K562 (cell line): ENCODE measurements around the gene PDE3A.

ENCODE experiments used
- CEBPG ChIP-seq, 3 experiments: fragments of 200-800 bp in 1 of 3; sonication (Bioruptor generic) in 1 of 3; sonication (generic) in 1 of 3; formaldehyde crosslinking in 1 of 3; IDR thresholded peaks in 2 of 3; conservative IDR thresholded peaks in 1 of 3; 2 replicates each; pipeline versions ENCODE4 v1.6.1 to v1.8.0; 2016 to 2022; ENCODE audit warnings: missing compliant biosample characterization in 2 of 3, missing genetic modification characterization in 2 of 3, mild to moderate bottlenecking in 1 of 3, missing genetic modification reagents in 1 of 3
- CTCF ChIP-seq, 3 experiments: IDR thresholded peaks in 2 of 3; conservative IDR thresholded peaks in 1 of 3; 2 replicates each; pipeline ENCODE4 v1.5.1; 2011 to 2012; ENCODE audit warnings: low read length in 3 of 3, mild to moderate bottlenecking in 3 of 3, control low read depth in 2 of 3, improper control_type of control experiment in 1 of 3, inconsistent platforms in 1 of 3, low read depth in 1 of 3, mixed read lengths in 1 of 3, moderate library complexity in 1 of 3; ENCODE audit not compliant: insufficient read depth in 2 of 3
- EP300 ChIP-seq: IDR thresholded peaks from 2 replicates; pipeline ENCODE4 v1.6.1; 2012; ENCODE audit warnings: low read length, improper control_type of control experiment
- EZH2 ChIP-seq: IDR thresholded peaks from 2 replicates; pipeline ENCODE4 v1.6.1; 2012; ENCODE audit warnings: low read depth, mild to moderate bottlenecking, inconsistent platforms, low read length, borderline replicate concordance
- NCOA2 ChIP-seq, 2 experiments: fragments of 450-650 bp; IDR thresholded peaks; 2 replicates each; pipeline ENCODE4 v1.6.1; 2018; ENCODE audit warnings: mild to moderate bottlenecking in 2 of 2, moderate library complexity in 1 of 2; ENCODE audit not compliant: partially characterized antibody in 2 of 2
- POLR2AphosphoS5 ChIP-seq: IDR thresholded peaks from 2 replicates; pipeline ENCODE4 v1.6.1; 2011; ENCODE audit warnings: mild to moderate bottlenecking, low read depth, low read length, moderate library complexity; ENCODE audit not compliant: control insufficient read depth, insufficient read depth
- RBBP5 ChIP-seq: fragments of 200-600 bp; sonication (generic); IDR thresholded peaks from 2 replicates; pipeline ENCODE4 v1.6.1; 2012; ENCODE audit warnings: borderline replicate concordance, mild to moderate bottlenecking, low read length, control low read depth, inconsistent platforms; ENCODE audit not compliant: insufficient read depth, poor library complexity, severe bottlenecking
- TBL1XR1 ChIP-seq, 2 experiments: IDR thresholded peaks; 2 replicates each; pipeline ENCODE4 v1.6.1; 2012; ENCODE audit warnings: improper control_type of control experiment in 2 of 2, low read length in 2 of 2, mild to moderate bottlenecking in 1 of 2
- TFAP4 ChIP-seq: sonication (generic); formaldehyde crosslinking; IDR thresholded peaks from 2 replicates; pipeline ENCODE4 v1.8.0; 2022; ENCODE audit warnings: missing genetic modification reagents, mild to moderate bottlenecking, moderate library complexity, borderline replicate concordance
- ZNF280B ChIP-seq: fragments of 250-450 bp; sonication (Bioruptor Pico); IDR thresholded peaks from 2 replicates; pipeline ENCODE4 v1.5.1; 2021; ENCODE audit warnings: mild to moderate bottlenecking
- ZNF57 ChIP-seq: fragments of 450-650 bp; formaldehyde crosslinking; IDR thresholded peaks from 2 replicates; pipeline ENCODE4 v1.4.0; 2020; ENCODE audit warnings: mild to moderate bottlenecking, moderate library complexity

GRCh38 chr12:20657496-20657895 is 289.2 kb downstream of the PDE3A start:
- no peak for TF ChIP-seq POLR2AphosphoS5
- no peak for TF ChIP-seq ZNF280B (CRISPR knock-in tag)
- no peak for TF ChIP-seq CEBPG (CRISPR knock-in tag; IDR thresholded peaks at IDR 0.05)
- no peak for TF ChIP-seq CEBPG (tag; conservative IDR thresholded peaks at IDR 0.05 in 1 of 2, IDR thresholded peaks at IDR 0.05 in 1 of 2)
- no peak for TF ChIP-seq NCOA2 (IDR thresholded peaks at IDR 0.05; ENCODE audit: partially characterized antibody in 2 of 2)
- TF ChIP-seq TBL1XR1 (IDR thresholded peaks at IDR 0.05; ENCODE audit: low read length in 2 of 2): no peak
- TF ChIP-seq ZNF57 (CRISPR knock-in tag): no peak
- no peak for TF ChIP-seq TFAP4 (CRISPR knock-in tag)
- no peak for TF ChIP-seq RBBP5
- no peak for TF ChIP-seq EZH2
- no peak for TF ChIP-seq CTCF (IDR thresholded peaks at IDR 0.05 in 2 of 3, conservative IDR thresholded peaks at IDR 0.05 in 1 of 3; ENCODE audit: insufficient read depth in 2 of 3, low read depth in 1 of 3, low read length in 3 of 3)
- no peak for TF ChIP-seq EP300
